NCI-H187 treated with DMSO at 0.1 percent for 48 hours (cell line): ENCODE measurements around the gene CCDC184.
"Not testable (repeated sequence)": the region's sequence is repeated elsewhere in the genome, so short reads cannot be mapped to it uniquely, and the experiment has no call there.

Source experiments
- DNase-seq: peaks from one replicate; lab custom pipeline; 2025; lab: John Stamatoyannopoulos, UW

Gene CCDC184

DNA sequence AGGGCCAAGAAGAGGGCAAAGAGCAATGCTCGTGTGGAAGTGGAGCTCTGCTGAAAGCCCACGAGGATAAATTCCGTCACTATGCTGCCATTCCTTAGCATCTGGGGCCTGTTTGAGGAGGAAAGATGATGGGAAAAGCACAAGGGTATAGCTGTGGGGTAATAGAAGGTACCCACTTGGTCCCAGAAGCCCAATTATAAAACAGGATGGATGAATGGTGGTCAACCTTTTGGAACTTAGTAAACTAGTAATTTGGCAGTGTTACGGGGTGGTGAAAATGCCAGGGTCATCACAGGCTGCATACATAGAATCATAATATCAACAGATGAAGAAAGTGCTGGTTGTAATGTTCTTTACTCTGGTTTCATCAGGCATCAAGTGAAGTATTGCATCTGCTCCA, 19.7 kb downstream of the CCDC184 start, which contains the start of gene OR10AD1:
Gene OR10AD1, minus strand, starts transcription at position 101 of the 400 bp plus-strand sequence. Its CDS starts 0 bp downstream, at position 101.
- DNase-seq: no peak

DNA sequence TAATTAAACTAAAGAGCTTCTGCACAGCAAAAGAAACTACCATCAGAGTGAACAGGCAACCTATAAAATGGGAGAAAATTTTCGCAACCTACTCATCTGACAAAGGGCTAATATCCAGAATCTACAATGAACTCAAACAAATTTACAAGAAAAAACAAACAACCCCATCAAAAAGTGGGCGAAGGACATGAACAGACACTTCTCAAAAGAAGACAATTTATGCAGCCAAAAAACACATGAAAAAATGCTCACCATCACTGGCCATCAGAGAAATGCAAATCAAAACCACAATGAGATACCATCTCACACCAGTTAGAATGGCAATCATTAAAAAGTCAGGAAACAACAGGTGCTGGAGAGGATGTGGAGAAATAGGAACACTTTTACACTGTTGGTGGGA, 26.1 kb downstream of the CCDC184 start:
- not testable (repeated sequence) for DNase-seq

DNA sequence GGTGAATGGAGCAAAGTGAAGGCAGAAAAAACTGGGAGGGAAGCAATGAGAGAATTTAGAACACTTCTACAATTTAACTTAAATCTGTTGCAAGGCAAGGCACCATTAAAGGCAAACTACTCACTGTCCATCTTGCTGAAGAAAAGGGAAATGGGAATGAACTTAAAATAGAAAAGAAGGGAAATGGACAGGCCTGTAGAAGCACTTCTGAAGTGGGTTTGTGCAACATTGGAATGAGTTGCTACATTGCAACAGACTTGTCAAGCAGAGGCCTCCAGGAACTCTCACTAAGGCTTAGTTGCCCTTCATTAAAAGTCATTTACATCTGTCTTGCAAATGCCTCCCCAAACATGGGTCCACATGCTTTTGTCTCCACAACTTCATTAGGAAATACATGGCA, 33.3 kb downstream of the CCDC184 start:
- DNase-seq: no peak

GRCh38 chr12:48219631-48220030, 36.2 kb downstream of the CCDC184 start:
- DNase-seq: no peak

DNA sequence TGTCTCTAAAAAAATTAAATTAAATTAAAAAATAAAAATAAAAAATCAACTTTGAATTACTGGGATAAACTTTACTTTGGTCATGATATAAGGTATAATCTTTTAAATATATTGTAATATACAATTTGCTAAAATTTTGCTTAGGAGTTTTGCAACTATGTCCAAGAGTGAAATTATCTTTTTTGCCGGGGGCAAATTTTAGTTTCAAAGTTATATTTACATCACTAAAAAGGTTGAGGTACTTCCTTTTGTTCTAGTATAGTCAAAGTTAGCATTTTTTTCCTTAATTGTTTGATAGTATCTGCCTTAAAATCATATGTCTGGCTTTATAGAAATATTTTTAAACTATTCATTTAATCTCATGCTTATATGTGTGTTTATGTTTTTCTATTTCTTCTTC, 37.3 kb downstream of the CCDC184 start:
- DNase-seq: no peak

GRCh38 chr12:48221645-48222044, 38.2 kb downstream of the CCDC184 start:
- DNase-seq: no peak

- DNase-seq: not testable (repeated sequence)
Measured at GRCh38 chr12:48224533-48224932, 41.1 kb downstream of the CCDC184 start.

- not testable (repeated sequence) for DNase-seq
Measured at GRCh38 chr12:48231169-48231958, 47.9 kb downstream of the CCDC184 start.
